Esophagus muscularis mucosa (tissue), 3 donors: Measurements from ENCODE around the gene PDPN.

ENCODE experiments used
- CTCF ChIP-seq, 3 experiments: fragments of 200-600 bp in 2 of 3; fragments of 450-650 bp in 1 of 3; sonication (generic) in 2 of 3; IDR thresholded peaks; one replicate each; pipeline ENCODE4 v1.5.1; 2017 to 2019; ENCODE audit warnings: antibody characterized with exemption in 3 of 3, mild to moderate bottlenecking in 2 of 3, moderate library complexity in 1 of 3
- POLR2A ChIP-seq: fragments of 450-650 bp; IDR thresholded peaks from one replicate; pipeline ENCODE4 v1.6.1; 2017; ENCODE audit warnings: antibody characterized with exemption, moderate library complexity, mild to moderate bottlenecking, low read depth
- POLR2AphosphoS5 ChIP-seq, 2 donors: sonication (generic); formaldehyde crosslinking; IDR thresholded peaks; one replicate each; pipeline ENCODE4 v1.6.1; 2017; ENCODE audit warnings: antibody characterized with exemption in 2 of 2

DNA sequence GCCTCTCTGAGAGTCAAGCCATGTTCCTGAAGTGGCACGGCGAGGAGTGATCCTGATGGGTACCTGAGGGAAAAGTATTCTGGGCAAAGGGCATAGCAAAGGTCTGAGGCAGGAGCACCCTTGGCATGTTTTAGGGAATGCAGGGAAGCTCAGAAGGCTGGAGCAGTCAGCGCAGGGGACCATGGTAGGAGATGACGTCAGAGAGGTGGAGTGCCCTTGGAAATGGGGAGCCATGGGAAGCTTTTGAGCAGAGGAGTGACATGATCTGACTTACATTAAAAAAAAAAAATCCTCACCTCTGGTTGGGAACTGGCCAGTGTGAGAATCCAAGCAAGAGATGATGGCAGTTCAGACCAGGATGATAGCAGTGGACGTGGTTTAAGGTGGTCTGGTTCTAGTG lies 37.2 kb downstream of the PDPN start:
- no peak for TF ChIP-seq POLR2A
- TF ChIP-seq CTCF (IDR thresholded peaks at IDR 0.05), result no peak
- no peak for TF ChIP-seq POLR2AphosphoS5 (IDR thresholded peaks at IDR 0.05)
